Spleen (tissue), 11 donors: Measurements from ENCODE around the gene MGAT4A. TPM values are rescaled to one million over a fixed set of nuclear protein-coding genes. Genes with fewer than 3 reads are reported as not detected.

Experiments used
- DNase-seq: peaks from one replicate; pipeline ENCODE4 v3.0.0-alpha.2; 2020
- H3K27ac ChIP-seq, 8 donors: fragments of 200-600 bp; sonication (generic) in 7 of 8; 1 replicate in 4 of 8; 2 replicates in 4 of 8; pipeline versions ENCODE4 v1.5.0 to v1.8.0; 2016 to 2021; ENCODE audit warnings: inconsistent platforms in 4 of 8, mild to moderate bottlenecking in 4 of 8, moderate library complexity in 1 of 8
- H3K27me3 ChIP-seq, 7 donors: fragments of 200-600 bp; sonication (generic) in 6 of 7; replicated peaks in 1 of 7; 1 replicate in 4 of 7; 2 replicates in 3 of 7; pipeline versions ENCODE4 v1.5.0 to v1.8.0; 2016 to 2021; ENCODE audit warnings: inconsistent platforms in 3 of 7, mild to moderate bottlenecking in 1 of 7
- H3K36me3 ChIP-seq, 6 donors: fragments of 200-600 bp; sonication (generic) in 5 of 6; 1 replicate in 4 of 6; 2 replicates in 2 of 6; pipeline versions ENCODE4 v1.5.0 to v1.8.0; 2016 to 2021; ENCODE audit warnings: inconsistent platforms in 2 of 6
- H3K4me1 ChIP-seq, 6 donors: fragments of 200-600 bp; sonication (generic) in 5 of 6; 1 replicate in 3 of 6; 2 replicates in 3 of 6; pipeline versions ENCODE4 v1.5.0 to v1.8.0; 2016 to 2021; ENCODE audit warnings: inconsistent platforms in 3 of 6
- H3K4me3 ChIP-seq, 8 donors: fragments of 200-600 bp; sonication (generic) in 7 of 8; 1 replicate in 4 of 8; 2 replicates in 4 of 8; pipeline versions ENCODE4 v1.5.0 to v1.8.0; 2016 to 2021; ENCODE audit warnings: inconsistent platforms in 4 of 8, mild to moderate bottlenecking in 4 of 8, moderate library complexity in 2 of 8
- H3K9me3 ChIP-seq, 8 donors: fragments of 200-600 bp; sonication (generic) in 7 of 8; 1 replicate in 4 of 8; 2 replicates in 4 of 8; pipeline versions ENCODE4 v1.5.0 to v1.8.0; 2016 to 2021; ENCODE audit warnings: inconsistent platforms in 4 of 8
- POLR2A ChIP-seq, 3 donors: fragments of 450-650 bp; IDR thresholded peaks; one replicate each; pipeline ENCODE4 v1.5.1; 2017; ENCODE audit warnings: antibody characterized with exemption in 3 of 3, mild to moderate bottlenecking in 1 of 3
- POLR2AphosphoS5 ChIP-seq, 3 donors: sonication (generic); formaldehyde crosslinking; IDR thresholded peaks; one replicate each; pipeline ENCODE4 v1.5.1; 2017; ENCODE audit warnings: antibody characterized with exemption in 3 of 3
- WGBS, 5 donors: extraction: QIAGEN DNeasy Blood & Tissue Kit in 3 of 5; methylation state at CpG; one replicate each; pipeline versions ENCODE4 v1.1.5 to v1.1.7; 2013 to 2018; 5-methylcytosine and 5-hydroxymethylcytosine counted together
- intact Hi-C: fragments of 100-400 bp; cut with DNase I; formaldehyde crosslinking; loops from one replicate; pipeline ENCODE4 v1.15.0; 2023; ENCODE audit warnings: low total_unique reads
- polyA plus RNA-seq, 3 donors: library from polyadenylated mRNA; stranded (reverse); fragments of 200-250 nt; gene quantifications; one replicate each; pipeline ENCODE4 v1.2.1, GENCODE V29; 2013
- total RNA-seq, 7 donors: library from RNA; depleted of rRNA in 3 of 7; stranded (reverse); fragments of >200 nt in 3 of 7; fragmentation: NEBNext Ultra II Directional in 4 of 7; extraction: Animal tissue kit (Norgen Biotek cat#: 25700) in 4 of 7; gene quantifications; one replicate each; pipeline versions ENCODE4 v1.1.0 to v1.2.1, GENCODE V29; 2016 to 2021
- TF ChIP-seq, protein P1 (sequence below), 11 experiments: fragments of 200-600 bp in 7 of 11; fragments of 450-650 bp in 4 of 11; sonication (generic) in 4 of 11; IDR thresholded peaks in 8 of 11; conservative IDR thresholded peaks in 3 of 11; 1 replicate in 7 of 11; 2 replicates in 4 of 11; pipeline versions ENCODE4 v1.4.0 to v1.8.0; 2016 to 2021; ENCODE audit warnings: antibody characterized with exemption in 11 of 11, inconsistent platforms in 4 of 11, mild to moderate bottlenecking in 1 of 11
- donor health status: healthy with polysubstance abuse.
- donor health status: DM: no; HTN: no; CAD: no; lungs with moderate emphysema.
- donor health status: DM: no; HTN: no; CAD: no.
- donor health status: Bipolar disorder and iron deficiency.
- donor health status: healthy.
- donor health status: DM: no; HTN: no; CAD: no.
- donor health status: DM: yes; HTN: yes; CAD: no.

The MGAT4A gene
- total and polyA plus RNA-seq, 10 donors, result 5.7 to 45.9 (median 31.5) TPM

DNA sequence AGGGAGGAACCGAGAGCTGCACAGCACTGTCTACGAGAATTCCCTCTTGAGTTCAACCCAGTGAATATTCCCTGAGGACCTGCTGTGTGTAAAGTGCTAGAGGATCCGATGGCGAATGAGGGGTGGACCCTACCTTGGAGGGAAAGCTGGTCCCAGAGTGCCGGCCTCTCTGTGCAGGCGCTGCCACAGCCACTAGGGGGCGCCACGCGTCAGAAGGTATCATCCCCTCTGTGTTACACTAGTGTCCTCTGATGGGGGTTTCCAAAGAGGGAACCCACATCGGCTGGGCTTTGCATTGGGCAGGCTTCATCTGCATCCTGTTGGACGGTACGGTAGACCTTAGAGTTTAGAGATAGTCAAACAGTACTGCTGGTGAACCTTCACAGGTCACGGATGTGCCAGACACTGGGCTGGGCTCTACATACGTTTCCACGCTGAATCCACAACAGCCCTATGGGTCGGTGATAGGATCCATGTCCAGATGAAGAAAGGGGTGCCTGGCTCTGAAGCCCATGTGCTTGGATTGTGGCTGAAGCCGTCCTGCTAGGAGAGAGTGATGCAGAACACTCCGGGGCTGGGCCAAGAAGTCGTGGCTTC lies 161.6 kb downstream of the MGAT4A start:
- Histone ChIP-seq H3K4me1 (peaks cover 0 to 7% (median 0%) of the 10 kb centered on the region in 6 donors), H3K27me3 (no peaks in the 10 kb centered on the region), H3K4me3 (no peak overlapping the region), H3K9me3 (no peaks in the 10 kb centered on the region), H3K36me3 (peaks cover 0 to 100% (median 93%) of the 10 kb centered on the region in 6 donors), H3K27ac (no peak overlapping the region)
- intact Hi-C loops, result no loop called here
- 68 to 71% (median 70%) methylated on average over 17 to 19 of the region's 19 CpGs for WGBS, 5 donors
- peak; percentile 90 for DNase-seq
- TF ChIP-seq POLR2AphosphoS5 (IDR thresholded peaks at IDR 0.05) (no peak), POLR2A (IDR thresholded peaks at IDR 0.05) (no peak)
- TF ChIP-seq, protein P1, sequence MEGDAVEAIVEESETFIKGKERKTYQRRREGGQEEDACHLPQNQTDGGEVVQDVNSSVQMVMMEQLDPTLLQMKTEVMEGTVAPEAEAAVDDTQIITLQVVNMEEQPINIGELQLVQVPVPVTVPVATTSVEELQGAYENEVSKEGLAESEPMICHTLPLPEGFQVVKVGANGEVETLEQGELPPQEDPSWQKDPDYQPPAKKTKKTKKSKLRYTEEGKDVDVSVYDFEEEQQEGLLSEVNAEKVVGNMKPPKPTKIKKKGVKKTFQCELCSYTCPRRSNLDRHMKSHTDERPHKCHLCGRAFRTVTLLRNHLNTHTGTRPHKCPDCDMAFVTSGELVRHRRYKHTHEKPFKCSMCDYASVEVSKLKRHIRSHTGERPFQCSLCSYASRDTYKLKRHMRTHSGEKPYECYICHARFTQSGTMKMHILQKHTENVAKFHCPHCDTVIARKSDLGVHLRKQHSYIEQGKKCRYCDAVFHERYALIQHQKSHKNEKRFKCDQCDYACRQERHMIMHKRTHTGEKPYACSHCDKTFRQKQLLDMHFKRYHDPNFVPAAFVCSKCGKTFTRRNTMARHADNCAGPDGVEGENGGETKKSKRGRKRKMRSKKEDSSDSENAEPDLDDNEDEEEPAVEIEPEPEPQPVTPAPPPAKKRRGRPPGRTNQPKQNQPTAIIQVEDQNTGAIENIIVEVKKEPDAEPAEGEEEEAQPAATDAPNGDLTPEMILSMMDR (IDR thresholded peaks at IDR 0.05 in 8 of 11, conservative IDR thresholded peaks at IDR 0.05 in 3 of 11), result peak; percentile 45 to 92 (median 78)

Other genes starting within 250 kb of the MGAT4A start
- gene COA5, start 122.6 kb downstream of the MGAT4A start, total RNA-seq, result 10 to 100 TPM; 24.4 to 46.7 (median 33.8) TPM
- 10 to 100 TPM; 48.9 to 69.7 (median 54.9) TPM for gene COA5, start 122.6 kb downstream of the MGAT4A start, polyA plus RNA-seq
- gene UNC50, start 122.5 kb downstream of the MGAT4A start, total RNA-seq, result 10 to 100 TPM; 32.1 to 56.5 (median 43.9) TPM
- 10 to 100 TPM; 36.1 to 52.1 (median 38.9) TPM for gene UNC50, start 122.5 kb downstream of the MGAT4A start, polyA plus RNA-seq
- 1 to 10 TPM; 1.0 to 5.1 (median 2.1) TPM for gene CRACDL, start 205.1 kb upstream of the MGAT4A start, total RNA-seq
- gene CRACDL, start 205.1 kb upstream of the MGAT4A start, polyA plus RNA-seq, result under 1 TPM; 0.52 to 0.77 (median 0.76) TPM